ENCODE measurements around the gene STPG2.

STPG2 gene

GRCh38 chr4:98143001-98143899, at the start of gene STPG2:
Gene STPG2, minus strand, starts transcription at chr4:98143476.
- H3K4me1 Mint-ChIP-seq: peaks cover 17% of the 10 kb centered on the region
- ATAC-seq: peak; percentile 100
- peaks cover 5% of the 10 kb centered on the region for H3K9me3 Mint-ChIP-seq
- peak within 1 kb of the TSS; percentile 98 for H3K27ac Mint-ChIP-seq
- DNase-seq (ENCODE audit: low spot score in 2 of 2): peak; percentile 76 to 93
- H3K36me3 Mint-ChIP-seq: peaks cover 6% of the 10 kb centered on the region
- peak within 1 kb of the TSS; percentile 88 for H3K4me3 Mint-ChIP-seq

- Mint-ChIP-seq H3K9me3 (peaks cover 2% of the 10 kb centered on the region), H3K27ac (no peak overlapping the region), H3K36me3 (no peaks in the 10 kb centered on the region), H3K4me1 (no peaks in the 10 kb centered on the region), H3K4me3 (no peak overlapping the region)
- DNase-seq (ENCODE audit: low spot score in 2 of 2) (no peak), ATAC-seq (no peak)
These were observed 42.0 kb upstream of the STPG2 start for GRCh38 chr4:98185279-98185678.

GRCh38 chr4:98181809-98182208, 38.5 kb upstream of the STPG2 start:
- DNase-seq (ENCODE audit: low spot score in 2 of 2) (no peak), ATAC-seq (no peak)
- H3K27ac Mint-ChIP-seq: no peak overlapping the region
- no peak overlapping the region for H3K4me3 Mint-ChIP-seq
- no peaks in the 10 kb centered on the region for H3K9me3 Mint-ChIP-seq
- no peaks in the 10 kb centered on the region for H3K36me3 Mint-ChIP-seq
- no peaks in the 10 kb centered on the region for H3K4me1 Mint-ChIP-seq

GRCh38 chr4:98179951-98180350, 36.7 kb upstream of the STPG2 start:
- Mint-ChIP-seq H3K4me3 (no peak overlapping the region), H3K27ac (no peak overlapping the region), H3K9me3 (no peaks in the 10 kb centered on the region), H3K4me1 (no peaks in the 10 kb centered on the region), H3K36me3 (no peaks in the 10 kb centered on the region)
- DNase-seq (ENCODE audit: low spot score in 2 of 2) (no peak), ATAC-seq (no peak)

GRCh38 chr4:98176531-98176930, 33.3 kb upstream of the STPG2 start:
- ATAC-seq: no peak
- no peaks in the 10 kb centered on the region for H3K9me3 Mint-ChIP-seq
- H3K27ac Mint-ChIP-seq: no peak overlapping the region
- no peak overlapping the region for H3K4me3 Mint-ChIP-seq
- H3K4me1 Mint-ChIP-seq: no peaks in the 10 kb centered on the region
- DNase-seq (ENCODE audit: low spot score in 2 of 2): no peak
- H3K36me3 Mint-ChIP-seq: no peaks in the 10 kb centered on the region

GRCh38 chr4:98170035-98170434, 26.8 kb upstream of the STPG2 start:
- Mint-ChIP-seq H3K36me3 (no peaks in the 10 kb centered on the region), H3K9me3 (no peaks in the 10 kb centered on the region), H3K4me1 (no peaks in the 10 kb centered on the region), H3K27ac (no peak overlapping the region), H3K4me3 (no peak overlapping the region)
- DNase-seq (ENCODE audit: low spot score in 2 of 2) (no peak), ATAC-seq (no peak)

GRCh38 chr4:98166731-98167041, 23.4 kb upstream of the STPG2 start:
- H3K4me1 Mint-ChIP-seq: no peaks in the 10 kb centered on the region
- ATAC-seq: no peak
- no peaks in the 10 kb centered on the region for H3K36me3 Mint-ChIP-seq

GRCh38 chr4:98166025-98166730, 22.9 kb upstream of the STPG2 start:
- no peak overlapping the region for H3K4me3 Mint-ChIP-seq
- DNase-seq (ENCODE audit: low spot score in 2 of 2) (no peak), ATAC-seq (peak; percentile 34)
- H3K36me3 Mint-ChIP-seq: no peaks in the 10 kb centered on the region
- no peak overlapping the region for H3K27ac Mint-ChIP-seq
- H3K4me1 Mint-ChIP-seq: no peaks in the 10 kb centered on the region
- H3K9me3 Mint-ChIP-seq: no peaks in the 10 kb centered on the region

More at GRCh38 chr4:98166731-98167041, 23.4 kb upstream of the STPG2 start:
- no peak for DNase-seq (ENCODE audit: low spot score in 2 of 2)
- H3K9me3 Mint-ChIP-seq: no peaks in the 10 kb centered on the region
- no peak overlapping the region for H3K4me3 Mint-ChIP-seq
- H3K27ac Mint-ChIP-seq: no peak overlapping the region

GRCh38 chr4:98162696-98163095, 19.4 kb upstream of the STPG2 start:
- Mint-ChIP-seq H3K4me1 (no peaks in the 10 kb centered on the region), H3K36me3 (no peaks in the 10 kb centered on the region), H3K27ac (no peak overlapping the region), H3K4me3 (no peak overlapping the region), H3K9me3 (no peaks in the 10 kb centered on the region)
- no peak for DNase-seq (ENCODE audit: low spot score in 2 of 2)
- no peak for ATAC-seq

- DNase-seq (ENCODE audit: low spot score in 2 of 2): no peak
- Mint-ChIP-seq H3K9me3 (no peaks in the 10 kb centered on the region), H3K4me3 (peak overlapping the region; percentile 13), H3K4me1 (no peaks in the 10 kb centered on the region), H3K36me3 (no peaks in the 10 kb centered on the region), H3K27ac (no peak overlapping the region)
- no peak for ATAC-seq
These were observed 8.1 kb upstream of the STPG2 start for GRCh38 chr4:98151145-98151924.

- no peaks in the 10 kb centered on the region for H3K36me3 Mint-ChIP-seq
- no peak overlapping the region for H3K4me3 Mint-ChIP-seq
- no peak for DNase-seq (ENCODE audit: low spot score in 2 of 2)
- no peaks in the 10 kb centered on the region for H3K9me3 Mint-ChIP-seq
- ATAC-seq: no peak
- H3K27ac Mint-ChIP-seq: no peak overlapping the region
- H3K4me1 Mint-ChIP-seq: no peaks in the 10 kb centered on the region
These were observed 7.0 kb upstream of the STPG2 start for GRCh38 chr4:98150092-98150761.

- Mint-ChIP-seq H3K4me1 (peaks cover 3% of the 10 kb centered on the region), H3K9me3 (peaks cover under 1% of the 10 kb centered on the region), H3K36me3 (no peaks in the 10 kb centered on the region), H3K27ac (no peak overlapping the region), H3K4me3 (no peak overlapping the region)
- ATAC-seq (peak; percentile 51), DNase-seq (ENCODE audit: low spot score in 2 of 2) (no peak)
These were observed 5.6 kb upstream of the STPG2 start for GRCh38 chr4:98148856-98149255.

- ATAC-seq: no peak
These were observed 17.1 kb downstream of the STPG2 start for GRCh38 chr4:98126141-98126540.

GRCh38 chr4:98125585-98125984, 17.7 kb downstream of the STPG2 start:
- Mint-ChIP-seq H3K4me1 (no peaks in the 10 kb centered on the region), H3K36me3 (no peaks in the 10 kb centered on the region), H3K4me3 (no peak overlapping the region), H3K27ac (no peak overlapping the region), H3K9me3 (no peaks in the 10 kb centered on the region)
- ATAC-seq (peak; percentile 13), DNase-seq (ENCODE audit: low spot score in 2 of 2) (no peak)

More at GRCh38 chr4:98126141-98126540, 17.1 kb downstream of the STPG2 start:
- no peaks in the 10 kb centered on the region for H3K36me3 Mint-ChIP-seq
- no peaks in the 10 kb centered on the region for H3K4me1 Mint-ChIP-seq
- DNase-seq (ENCODE audit: low spot score in 2 of 2): no peak
- no peak overlapping the region for H3K4me3 Mint-ChIP-seq
- no peak overlapping the region for H3K27ac Mint-ChIP-seq
- H3K9me3 Mint-ChIP-seq: no peaks in the 10 kb centered on the region

- DNase-seq (ENCODE audit: low spot score in 2 of 2) (no peak), ATAC-seq (no peak)
- peaks cover 9% of the 10 kb centered on the region for H3K9me3 Mint-ChIP-seq
- H3K27ac Mint-ChIP-seq: no peak overlapping the region
- no peaks in the 10 kb centered on the region for H3K4me1 Mint-ChIP-seq
- H3K4me3 Mint-ChIP-seq: no peak overlapping the region
- no peaks in the 10 kb centered on the region for H3K36me3 Mint-ChIP-seq
These were observed 25.9 kb downstream of the STPG2 start for GRCh38 chr4:98117363-98117762.

Measured in stimulated activated effector memory CD8-positive, alpha-beta T cell treated with anti-CD3 and anti-CD28 coated beads, Interleukin-12 subunit alpha, Interleukin-12 subunit beta, amount 100 ng/mL, for 72 hours (primary cell).